ENCODE measurements around the gene LHFPL6. TPM values are rescaled to one million over a fixed set of nuclear protein-coding genes. Genes with fewer than 3 reads are reported as not detected.

Gene LHFPL6
- total RNA-seq, 1 experiment from 2014 or later = 3.6 TPM

GRCh38 chr13:39379667-39380655, 223.0 kb downstream of the LHFPL6 start:
- Histone ChIP-seq H3K27me3 (replicated peaks; ENCODE audit: control insufficient read depth, insufficient read depth, low read length) (no peaks in the 10 kb centered on the region), H3K4me3 (ENCODE audit: low read depth, low read length) (no peak overlapping the region), H3K9me3 (no peaks in the 10 kb centered on the region), H3K4me1 (no peaks in the 10 kb centered on the region), H3K36me3 (ENCODE audit: control insufficient read depth, insufficient read depth, low read length) (no peaks in the 10 kb centered on the region)
- no TSS peak for BruUV-seq (replicated peaks)
- no peaks in the 10 kb centered on the region for H3K4me1 Mint-ChIP-seq (ENCODE audit: low read depth, unreplicated experiment)
- ChIA-PET POLR2A (no interaction called here), CTCF (no interaction called here)
- intact Hi-C loops (cut with micrococcal nuclease; ENCODE audit: unreplicated experiment) = no loop called here
- no peaks in the 10 kb centered on the region for H3K9me3 Mint-ChIP-seq (ENCODE audit: unreplicated experiment)
- H3K4me3 Mint-ChIP-seq (ENCODE audit: unreplicated experiment) = no peak overlapping the region
- TF ChIP-seq CTCF (IDR thresholded peaks at IDR 0.05; ENCODE audit: insufficient read depth in 1 of 2, low read depth in 1 of 2, low read length in 1 of 2, severe bottlenecking in 1 of 2, unreplicated experiment in 1 of 2) = no peak
- peaks cover 10% of the 10 kb centered on the region for H3K27me3 Mint-ChIP-seq (ENCODE audit: insufficient read depth, unreplicated experiment)
- no peak overlapping the region for H3K27ac Mint-ChIP-seq (ENCODE audit: unreplicated experiment)
- no peak for DNase-seq
- H3K36me3 Mint-ChIP-seq (ENCODE audit: insufficient read depth, unreplicated experiment) = no peaks in the 10 kb centered on the region

GRCh38 chr13:39379118-39379517, 223.9 kb downstream of the LHFPL6 start:
- H3K4me1 Mint-ChIP-seq (ENCODE audit: low read depth, unreplicated experiment) = no peaks in the 10 kb centered on the region
- H3K36me3 ChIP-seq (ENCODE audit: control insufficient read depth, insufficient read depth, low read length) = no peaks in the 10 kb centered on the region
- DNase-seq = no peak
- intact Hi-C loops (cut with micrococcal nuclease; ENCODE audit: unreplicated experiment) = no loop called here
- no peak overlapping the region for H3K4me3 Mint-ChIP-seq (ENCODE audit: unreplicated experiment)
- H3K4me1 ChIP-seq = no peaks in the 10 kb centered on the region
- POLR2A ChIA-PET = no interaction called here
- CTCF ChIA-PET = no interaction called here
- peaks cover 7% of the 10 kb centered on the region for H3K27me3 Mint-ChIP-seq (ENCODE audit: insufficient read depth, unreplicated experiment)
- no peaks in the 10 kb centered on the region for H3K27me3 ChIP-seq (replicated peaks; ENCODE audit: control insufficient read depth, insufficient read depth, low read length)
- TF ChIP-seq CTCF (IDR thresholded peaks at IDR 0.05; ENCODE audit: insufficient read depth in 1 of 2, low read depth in 1 of 2, low read length in 1 of 2, severe bottlenecking in 1 of 2, unreplicated experiment in 1 of 2) = no peak
- H3K36me3 Mint-ChIP-seq (ENCODE audit: insufficient read depth, unreplicated experiment) = no peaks in the 10 kb centered on the region
- no peak overlapping the region for H3K27ac Mint-ChIP-seq (ENCODE audit: unreplicated experiment)
- H3K9me3 Mint-ChIP-seq (ENCODE audit: unreplicated experiment) = no peaks in the 10 kb centered on the region
- H3K9me3 ChIP-seq = no peaks in the 10 kb centered on the region
- no peak overlapping the region for H3K4me3 ChIP-seq (ENCODE audit: low read depth, low read length)
- BruUV-seq (replicated peaks) = no TSS peak

DNA sequence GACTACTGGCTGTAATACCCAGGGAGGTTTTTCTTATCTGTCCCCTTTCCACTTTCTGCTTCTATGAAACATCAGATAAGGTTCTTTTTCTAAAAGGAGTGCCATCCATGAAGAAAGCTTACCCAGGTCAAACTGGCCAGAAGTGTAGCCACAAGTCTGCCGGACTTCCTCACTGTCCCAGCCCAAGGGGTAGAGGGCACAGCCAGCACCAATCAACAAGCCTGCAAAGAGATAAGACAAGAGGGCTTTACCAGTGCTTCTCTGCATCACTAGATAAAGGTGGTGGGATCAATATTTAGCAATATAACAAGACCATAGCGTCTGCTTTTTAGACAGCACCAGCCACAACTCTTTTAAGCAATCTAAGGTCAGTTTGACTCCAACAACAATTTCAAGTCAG, 224.7 kb downstream of the LHFPL6 start:
- no peaks in the 10 kb centered on the region for H3K4me1 Mint-ChIP-seq (ENCODE audit: low read depth, unreplicated experiment)
- TF ChIP-seq CTCF (IDR thresholded peaks at IDR 0.05; ENCODE audit: insufficient read depth in 1 of 2, low read depth in 1 of 2, low read length in 1 of 2, severe bottlenecking in 1 of 2, unreplicated experiment in 1 of 2) = no peak
- H3K4me1 ChIP-seq = no peaks in the 10 kb centered on the region
- no peak overlapping the region for H3K4me3 ChIP-seq (ENCODE audit: low read depth, low read length)
- no peaks in the 10 kb centered on the region for H3K9me3 Mint-ChIP-seq (ENCODE audit: unreplicated experiment)
- no peak overlapping the region for H3K27ac Mint-ChIP-seq (ENCODE audit: unreplicated experiment)
- ChIA-PET POLR2A (no interaction called here), CTCF (no interaction called here)
- no peak for DNase-seq
- H3K27me3 ChIP-seq (replicated peaks; ENCODE audit: control insufficient read depth, insufficient read depth, low read length) = no peaks in the 10 kb centered on the region
- BruUV-seq (replicated peaks) = no TSS peak
- H3K36me3 Mint-ChIP-seq (ENCODE audit: insufficient read depth, unreplicated experiment) = no peaks in the 10 kb centered on the region
- intact Hi-C loops (cut with micrococcal nuclease; ENCODE audit: unreplicated experiment) = no loop called here
- peaks cover 5% of the 10 kb centered on the region for H3K27me3 Mint-ChIP-seq (ENCODE audit: insufficient read depth, unreplicated experiment)
- no peaks in the 10 kb centered on the region for H3K9me3 ChIP-seq
- no peaks in the 10 kb centered on the region for H3K36me3 ChIP-seq (ENCODE audit: control insufficient read depth, insufficient read depth, low read length)
- H3K4me3 Mint-ChIP-seq (ENCODE audit: unreplicated experiment) = no peak overlapping the region
